Measurements from ENCODE around the gene APOBEC3B.

Gene APOBEC3B

DNA sequence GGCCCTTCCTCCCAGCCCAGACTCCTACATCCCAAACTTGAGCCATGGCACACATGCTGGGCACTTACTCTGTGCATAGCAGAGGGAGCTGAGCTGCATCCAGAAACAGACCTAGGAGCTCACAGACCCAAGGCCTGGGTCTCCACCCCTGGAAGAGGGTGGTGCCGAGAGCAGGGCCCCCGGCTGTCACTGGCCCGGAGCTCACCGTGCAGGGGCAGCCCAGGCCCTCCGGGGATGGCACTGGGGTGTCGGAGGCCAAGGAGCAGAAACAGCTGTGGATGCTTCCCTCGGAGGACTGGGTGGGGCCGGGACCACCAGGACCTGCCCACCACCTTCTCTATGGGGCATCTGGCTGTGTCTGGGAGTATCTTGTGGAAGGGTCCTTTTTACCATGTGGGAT is 29.1 kb upstream of the APOBEC3B start:
- no peaks in the 10 kb centered on the region for H3K9me3 ChIP-seq (ENCODE audit: insufficient read depth, low read length, severe bottlenecking)
- H3K36me3 ChIP-seq (ENCODE audit: insufficient read depth, low read length) = no peaks in the 10 kb centered on the region
- DNase-seq (no peak), ATAC-seq (ENCODE audit: insufficient read depth, low read depth) (no peak)
- no peak overlapping the region for H3K4me3 ChIP-seq (ENCODE audit: low read depth in 1 of 2, low read length in 2 of 2)
- no peak for TF ChIP-seq EZH2 (IDR thresholded peaks at IDR 0.05; ENCODE audit: borderline replicate concordance, low read depth, low read length, severe bottlenecking)
- no peak overlapping the region for H2AFZ ChIP-seq (ENCODE audit: low read depth, low read length)
- no peak overlapping the region for H3K27ac ChIP-seq (ENCODE audit: low read length)
- H4K20me1 ChIP-seq (ENCODE audit: insufficient read depth, low read length) = no peaks in the 10 kb centered on the region
- peaks cover 7% of the 10 kb centered on the region for H3K27me3 ChIP-seq (ENCODE audit: insufficient read depth, low read length, poor library complexity)
- no peak overlapping the region for H3K4me2 ChIP-seq (ENCODE audit: insufficient read depth, low read length)
- H3K9ac ChIP-seq (ENCODE audit: low read depth, low read length) = no peak overlapping the region
- no peaks in the 10 kb centered on the region for H3K4me1 ChIP-seq (ENCODE audit: insufficient read depth, low read length)
- H3K79me2 ChIP-seq (ENCODE audit: insufficient read depth, low read length) = no peaks in the 10 kb centered on the region

DNA sequence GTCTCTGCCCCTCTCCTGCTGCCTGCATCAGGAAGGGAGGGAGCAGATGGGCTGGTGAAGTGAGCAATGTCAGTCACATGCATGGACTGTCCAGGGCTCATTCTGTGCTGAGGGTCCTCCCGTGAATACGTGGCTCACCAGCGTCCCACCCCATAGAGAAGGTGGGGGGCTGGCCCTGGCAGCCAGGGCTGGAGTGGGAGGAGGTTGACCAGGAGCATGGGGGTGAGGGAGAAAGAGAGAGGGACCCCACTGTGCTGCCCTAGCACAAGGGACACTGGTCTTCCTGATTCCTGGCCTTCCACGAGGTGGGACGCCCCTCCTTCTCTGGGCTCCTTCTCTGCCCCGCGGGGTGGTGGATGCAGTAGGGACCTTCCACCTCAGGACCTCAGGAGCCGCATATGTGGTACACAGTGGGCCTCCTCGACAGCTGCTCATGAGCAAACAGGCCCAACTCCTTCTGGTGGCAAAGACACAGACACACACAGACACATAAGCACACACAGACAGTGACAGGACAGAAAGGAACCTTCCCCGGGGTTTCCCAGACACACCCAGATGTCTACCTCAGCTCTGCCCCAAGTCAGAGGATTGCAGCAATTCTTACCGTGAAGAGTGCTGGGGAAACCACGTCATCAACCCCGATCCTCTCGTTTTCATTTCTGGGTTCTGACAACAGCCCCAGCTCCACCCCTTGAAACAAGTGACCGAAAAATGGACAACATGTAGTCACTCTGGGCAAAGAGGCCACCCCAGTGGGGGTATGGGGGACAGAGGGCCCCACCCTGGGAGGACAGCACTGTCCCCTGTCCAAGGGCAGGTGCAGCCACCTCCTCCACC is 28.4 kb upstream of the APOBEC3B start:
- ATAC-seq (ENCODE audit: insufficient read depth, low read depth) (no peak; the same call in 2 of the 3 replicates), DNase-seq (no peak)
- Histone ChIP-seq H4K20me1 (ENCODE audit: insufficient read depth, low read length) (no peaks in the 10 kb centered on the region), H2AFZ (ENCODE audit: low read depth, low read length) (no peak overlapping the region), H3K9ac (ENCODE audit: low read depth, low read length) (no peak overlapping the region), H3K36me3 (ENCODE audit: insufficient read depth, low read length) (no peaks in the 10 kb centered on the region), H3K4me2 (ENCODE audit: insufficient read depth, low read length) (no peak overlapping the region), H3K9me3 (ENCODE audit: insufficient read depth, low read length, severe bottlenecking) (no peaks in the 10 kb centered on the region), H3K79me2 (ENCODE audit: insufficient read depth, low read length) (no peaks in the 10 kb centered on the region), H3K27ac (ENCODE audit: low read length) (no peak overlapping the region), H3K27me3 (ENCODE audit: insufficient read depth, low read length, poor library complexity) (peaks cover 7% of the 10 kb centered on the region), H3K4me1 (ENCODE audit: insufficient read depth, low read length) (no peaks in the 10 kb centered on the region), H3K4me3 (ENCODE audit: low read depth in 1 of 2, low read length in 2 of 2) (no peak overlapping the region)
- TF ChIP-seq, protein P1, sequence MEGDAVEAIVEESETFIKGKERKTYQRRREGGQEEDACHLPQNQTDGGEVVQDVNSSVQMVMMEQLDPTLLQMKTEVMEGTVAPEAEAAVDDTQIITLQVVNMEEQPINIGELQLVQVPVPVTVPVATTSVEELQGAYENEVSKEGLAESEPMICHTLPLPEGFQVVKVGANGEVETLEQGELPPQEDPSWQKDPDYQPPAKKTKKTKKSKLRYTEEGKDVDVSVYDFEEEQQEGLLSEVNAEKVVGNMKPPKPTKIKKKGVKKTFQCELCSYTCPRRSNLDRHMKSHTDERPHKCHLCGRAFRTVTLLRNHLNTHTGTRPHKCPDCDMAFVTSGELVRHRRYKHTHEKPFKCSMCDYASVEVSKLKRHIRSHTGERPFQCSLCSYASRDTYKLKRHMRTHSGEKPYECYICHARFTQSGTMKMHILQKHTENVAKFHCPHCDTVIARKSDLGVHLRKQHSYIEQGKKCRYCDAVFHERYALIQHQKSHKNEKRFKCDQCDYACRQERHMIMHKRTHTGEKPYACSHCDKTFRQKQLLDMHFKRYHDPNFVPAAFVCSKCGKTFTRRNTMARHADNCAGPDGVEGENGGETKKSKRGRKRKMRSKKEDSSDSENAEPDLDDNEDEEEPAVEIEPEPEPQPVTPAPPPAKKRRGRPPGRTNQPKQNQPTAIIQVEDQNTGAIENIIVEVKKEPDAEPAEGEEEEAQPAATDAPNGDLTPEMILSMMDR (IDR thresholded peaks at IDR 0.05; ENCODE audit: borderline replicate concordance, extremely low read depth, low read length, poor library complexity, severe bottlenecking) = no peak
- no peak for TF ChIP-seq EZH2 (IDR thresholded peaks at IDR 0.05; ENCODE audit: borderline replicate concordance, low read depth, low read length, severe bottlenecking)

DNA sequence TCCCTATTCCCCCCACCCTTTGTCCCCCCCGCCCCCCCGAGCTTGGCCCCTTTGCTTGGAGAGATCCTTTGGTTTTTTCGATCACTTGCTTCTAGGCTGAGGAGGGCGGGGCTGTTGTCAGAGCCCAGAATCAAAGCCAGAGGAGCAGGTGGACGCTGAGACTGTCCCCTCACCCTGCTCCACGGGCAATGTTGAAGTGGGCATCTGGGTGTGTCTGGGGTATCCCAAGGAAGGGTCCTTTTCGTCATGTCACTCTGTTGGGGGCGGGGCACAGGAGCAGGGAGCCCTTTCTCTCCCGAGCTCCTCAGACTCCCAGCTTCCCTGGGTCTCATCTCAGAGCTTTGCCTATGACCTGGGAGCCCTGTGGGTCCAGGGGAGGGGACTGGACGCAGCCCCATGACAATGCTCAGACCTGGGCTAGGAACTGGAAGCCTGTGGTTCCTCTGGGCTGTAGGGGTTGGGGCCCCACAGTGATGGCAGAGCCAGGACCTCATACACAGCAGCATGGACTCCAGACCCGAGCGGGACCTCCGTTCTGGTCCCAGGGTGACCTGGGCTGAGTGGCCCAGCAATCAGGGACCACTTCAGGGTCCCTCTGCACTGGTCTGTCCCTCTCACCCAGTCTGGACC is 27.6 kb upstream of the APOBEC3B start:
- DNase-seq (no peak), ATAC-seq (ENCODE audit: insufficient read depth, low read depth) (no peak)
- Histone ChIP-seq H3K79me2 (ENCODE audit: insufficient read depth, low read length) (no peaks in the 10 kb centered on the region), H2AFZ (ENCODE audit: low read depth, low read length) (no peak overlapping the region), H3K4me1 (ENCODE audit: insufficient read depth, low read length) (no peaks in the 10 kb centered on the region), H4K20me1 (ENCODE audit: insufficient read depth, low read length) (no peaks in the 10 kb centered on the region), H3K27me3 (ENCODE audit: insufficient read depth, low read length, poor library complexity) (peaks cover 7% of the 10 kb centered on the region), H3K4me2 (ENCODE audit: insufficient read depth, low read length) (no peak overlapping the region), H3K27ac (ENCODE audit: low read length) (no peak overlapping the region), H3K36me3 (ENCODE audit: insufficient read depth, low read length) (no peaks in the 10 kb centered on the region), H3K9me3 (ENCODE audit: insufficient read depth, low read length, severe bottlenecking) (no peaks in the 10 kb centered on the region), H3K4me3 (ENCODE audit: low read depth in 1 of 2, low read length in 2 of 2) (no peak overlapping the region), H3K9ac (ENCODE audit: low read depth, low read length) (no peak overlapping the region)
- TF ChIP-seq, protein P1 (IDR thresholded peaks at IDR 0.05; ENCODE audit: borderline replicate concordance, extremely low read depth, low read length, poor library complexity, severe bottlenecking) = no peak
- no peak for TF ChIP-seq EZH2 (IDR thresholded peaks at IDR 0.05; ENCODE audit: borderline replicate concordance, low read depth, low read length, severe bottlenecking)

DNA sequence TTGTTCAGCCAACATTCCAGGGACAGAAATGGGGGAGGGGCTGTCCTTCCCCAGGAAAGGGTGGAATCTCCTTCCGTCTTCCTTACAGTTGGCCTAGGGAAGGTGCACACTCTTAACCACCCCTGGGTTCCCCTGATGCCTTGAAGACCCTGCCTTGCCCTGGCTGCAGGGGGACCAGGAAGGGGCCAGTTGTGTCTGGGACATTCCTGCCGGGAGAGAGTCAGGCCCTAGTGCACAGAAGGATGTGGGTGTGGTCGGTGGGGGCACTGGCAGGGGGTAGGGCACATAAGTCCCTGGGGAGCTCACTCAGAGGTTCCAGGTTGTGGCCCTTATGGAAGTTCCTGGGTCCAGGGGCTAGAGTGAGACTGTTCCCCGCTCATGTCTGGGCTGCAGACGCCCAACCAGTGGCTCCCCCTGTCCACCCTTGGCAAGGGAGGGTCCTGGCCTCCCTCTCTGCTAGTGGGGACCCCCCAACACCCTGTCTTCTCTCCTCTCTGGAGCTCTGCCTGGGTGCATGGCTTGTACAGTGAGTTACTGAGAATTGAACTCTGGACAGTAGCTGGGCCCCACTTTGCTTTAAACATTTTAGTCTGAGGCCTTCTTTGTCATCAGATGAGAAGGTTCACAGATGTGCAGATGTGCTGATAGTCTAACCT is 26.8 kb upstream of the APOBEC3B start:
- Histone ChIP-seq H3K27ac (ENCODE audit: low read length) (no peak overlapping the region), H3K79me2 (ENCODE audit: insufficient read depth, low read length) (no peaks in the 10 kb centered on the region), H3K4me3 (ENCODE audit: low read depth in 1 of 2, low read length in 2 of 2) (no peak overlapping the region), H2AFZ (ENCODE audit: low read depth, low read length) (no peak overlapping the region), H3K9ac (ENCODE audit: low read depth, low read length) (no peak overlapping the region), H4K20me1 (ENCODE audit: insufficient read depth, low read length) (no peaks in the 10 kb centered on the region), H3K27me3 (ENCODE audit: insufficient read depth, low read length, poor library complexity) (peaks cover 7% of the 10 kb centered on the region), H3K4me2 (ENCODE audit: insufficient read depth, low read length) (no peak overlapping the region), H3K4me1 (ENCODE audit: insufficient read depth, low read length) (no peaks in the 10 kb centered on the region), H3K9me3 (ENCODE audit: insufficient read depth, low read length, severe bottlenecking) (no peaks in the 10 kb centered on the region), H3K36me3 (ENCODE audit: insufficient read depth, low read length) (no peaks in the 10 kb centered on the region)
- ATAC-seq (ENCODE audit: insufficient read depth, low read depth) (no peak), DNase-seq (no peak)
- TF ChIP-seq, protein P1 (IDR thresholded peaks at IDR 0.05; ENCODE audit: borderline replicate concordance, extremely low read depth, low read length, poor library complexity, severe bottlenecking) = no peak
- TF ChIP-seq EZH2 (IDR thresholded peaks at IDR 0.05; ENCODE audit: borderline replicate concordance, low read depth, low read length, severe bottlenecking) = no peak

Measured in DND-41 (cell line).